CD8-positive, alpha-beta memory T cell (primary cell): ENCODE results near the gene NOL4L. TPM values are rescaled to one million over a fixed set of nuclear protein-coding genes. Genes with fewer than 3 reads are reported as not detected.

Source experiments
- CTCF ChIA-PET: fragments of 350-600 bp; sonication (Branson Sonifier 250); formaldehyde crosslinking; loops from one replicate; lab custom pipeline; 2021; ENCODE audit warnings: antibody characterized with exemption; lab: Charles Lee
- POLR2A ChIA-PET: fragments of 350-600 bp; sonication (Branson Sonifier 250); formaldehyde crosslinking; loops from one replicate; lab custom pipeline; 2021; ENCODE audit warnings: antibody characterized with exemption; lab: Charles Lee
- DNase-seq, 5 donors: peaks; one replicate each; pipeline versions ENCODE4 v3.0.0 to v3.0.0-alpha.2; 2020 to 2022; ENCODE audit warnings: mixed read lengths in 1 of 5
- H3K27ac ChIP-seq: one replicate; pipeline ENCODE4 v1.7.0; 2013; ENCODE audit warnings: low read depth, mild to moderate bottlenecking, low read length, moderate library complexity
- H3K27me3 ChIP-seq: 2 replicates; pipeline ENCODE4 v1.7.0; 2013; ENCODE audit warnings: low read length, mild to moderate bottlenecking; ENCODE audit not compliant: insufficient read depth, poor library complexity, severe bottlenecking
- H3K36me3 ChIP-seq: 2 replicates; pipeline ENCODE4 v1.7.0; 2013; ENCODE audit warnings: mild to moderate bottlenecking, low read length, moderate library complexity; ENCODE audit not compliant: insufficient read depth
- H3K4me1 ChIP-seq: 2 replicates; pipeline ENCODE4 v1.7.0; 2013; ENCODE audit warnings: mild to moderate bottlenecking, low read length, moderate library complexity; ENCODE audit not compliant: insufficient read depth
- H3K4me3 ChIP-seq: 2 replicates; pipeline ENCODE4 v1.7.0; 2013; ENCODE audit warnings: mild to moderate bottlenecking, low read length
- H3K9me3 ChIP-seq: 2 replicates; pipeline ENCODE4 v1.7.0; 2013; ENCODE audit warnings: mild to moderate bottlenecking, low read length
- H3K27ac Mint-ChIP-seq, 8 donors: one replicate each; pipeline ENCODE4 v1.8.0; 2020 to 2021; ENCODE audit warnings: mixed read lengths in 8 of 8, mild to moderate bottlenecking in 6 of 8, inconsistent platforms in 3 of 8, moderate library complexity in 3 of 8
- H3K27me3 Mint-ChIP-seq, 2 donors: one replicate each; pipeline ENCODE4 v1.8.0; 2020 to 2021; ENCODE audit warnings: mixed read lengths in 2 of 2, mild to moderate bottlenecking in 1 of 2, moderate library complexity in 1 of 2
- H3K36me3 Mint-ChIP-seq, 3 donors: one replicate each; pipeline ENCODE4 v1.8.0; 2020 to 2021; ENCODE audit warnings: mixed read lengths in 3 of 3, inconsistent platforms in 1 of 3, mild to moderate bottlenecking in 1 of 3
- H3K4me1 Mint-ChIP-seq, 3 donors: one replicate each; pipeline ENCODE4 v1.8.0; 2020 to 2021; ENCODE audit warnings: mixed read lengths in 3 of 3, inconsistent platforms in 1 of 3, mild to moderate bottlenecking in 1 of 3
- H3K4me3 Mint-ChIP-seq, 7 donors: one replicate each; pipeline ENCODE4 v1.8.0; 2020 to 2021; ENCODE audit warnings: mixed read lengths in 7 of 7, mild to moderate bottlenecking in 6 of 7, moderate library complexity in 4 of 7, inconsistent platforms in 2 of 7
- H3K9me3 Mint-ChIP-seq, 5 donors: one replicate each; pipeline ENCODE4 v1.8.0; 2020 to 2022; ENCODE audit warnings: mixed read lengths in 5 of 5, mild to moderate bottlenecking in 3 of 5, moderate library complexity in 2 of 5, inconsistent platforms in 1 of 5
- polyA plus RNA-seq: library from polyadenylated mRNA; unstranded; fragments of 300-500 nt; fragmentation: Illumina TruSeq; gene quantifications from one replicate; pipeline ENCODE4 v1.2.3, GENCODE V29; 2021
- total RNA-seq, 2 experiments: library from RNA; stranded (reverse); gene quantifications; one replicate each; pipeline ENCODE4 v1.2.3, GENCODE V29; 2021

Gene NOL4L
- total and polyA plus RNA-seq, 3 experiments from 2014 or later, result 15.4 to 19.8 (median 15.8) TPM

DNA sequence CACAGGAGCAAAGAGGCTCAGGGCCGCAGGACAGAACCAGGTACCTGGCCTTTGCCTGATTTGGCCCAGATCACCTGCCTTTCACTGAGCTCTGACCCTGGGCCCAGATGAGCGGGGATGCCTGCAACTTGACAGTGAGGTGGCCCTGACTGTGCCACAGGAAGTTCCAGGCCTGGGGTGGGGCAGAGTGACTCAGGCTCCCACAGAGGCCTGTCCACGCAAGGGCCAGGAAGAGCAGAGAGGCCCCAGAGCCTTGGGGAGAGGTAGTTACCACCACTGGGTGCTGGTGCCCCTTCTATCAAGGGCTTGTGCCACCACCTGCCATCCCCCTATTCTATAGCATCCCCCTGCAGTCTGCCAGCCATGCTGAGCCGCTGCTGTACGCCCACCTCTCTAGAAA, 4.1 kb upstream of the NOL4L start:
- Mint-ChIP-seq H3K27ac (peak overlapping the region in 2 of 8 donors; percentile 42 to 43), H3K4me1 (peaks cover 19 to 24% (median 22%) of the 10 kb centered on the region in 3 donors), H3K36me3 (peaks cover 0 to 2% (median 0%) of the 10 kb centered on the region in 3 donors), H3K27me3 (peaks cover 0 to 6% of the 10 kb centered on the region in 2 donors), H3K4me3 (peak overlapping the region in 1 of 7 donors; percentile 26), H3K9me3 (no peaks in the 10 kb centered on the region)
- Histone ChIP-seq H3K4me3 (no peak overlapping the region), H3K36me3 (no peaks in the 10 kb centered on the region), H3K4me1 (peaks cover 14% of the 10 kb centered on the region), H3K9me3 (no peaks in the 10 kb centered on the region), H3K27me3 (no peaks in the 10 kb centered on the region), H3K27ac (no peak overlapping the region)
- ChIA-PET POLR2A (no interaction called here), CTCF (interaction anchor here (1.9 kb wide), 1 partner anchor 66 kb away, joined by 7 read pairs; no protein-coding TSS in a partner anchor)
- DNase-seq, result no peak

DNA sequence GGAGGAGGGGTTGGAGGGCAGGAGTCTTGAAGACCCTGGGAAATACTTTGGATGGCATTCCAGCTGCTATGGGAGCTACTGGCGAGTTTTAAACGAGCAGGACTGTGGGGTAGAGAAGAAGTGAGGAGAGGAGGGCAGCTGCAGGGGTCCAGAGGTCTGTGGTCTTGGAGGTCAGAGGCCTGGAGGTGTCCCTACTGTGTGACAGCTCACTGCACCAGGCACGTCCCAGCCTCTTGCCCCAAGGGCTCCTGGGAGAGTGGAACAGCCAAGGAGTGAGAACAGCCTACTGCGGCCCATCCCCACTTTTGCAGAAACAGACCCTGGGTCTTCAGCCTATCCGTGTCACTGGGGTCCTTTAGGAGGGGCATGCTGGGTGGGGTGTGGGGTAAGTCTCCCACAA, 2.9 kb upstream of the NOL4L start:
- peaks cover 19 to 22% (median 22%) of the 10 kb centered on the region in 3 donors for H3K4me1 Mint-ChIP-seq
- no peak overlapping the region for H3K27ac Mint-ChIP-seq
- Histone ChIP-seq H3K4me3 (no peak overlapping the region), H3K9me3 (no peaks in the 10 kb centered on the region), H3K36me3 (no peaks in the 10 kb centered on the region), H3K27me3 (no peaks in the 10 kb centered on the region), H3K27ac (no peak overlapping the region), H3K4me1 (peaks cover 14% of the 10 kb centered on the region)
- no peak overlapping the region for H3K4me3 Mint-ChIP-seq
- ChIA-PET CTCF (no interaction called here), POLR2A (no interaction called here)
- DNase-seq, result no peak
- peaks cover 0 to 6% of the 10 kb centered on the region in 2 donors for H3K27me3 Mint-ChIP-seq
- H3K36me3 Mint-ChIP-seq, result peaks cover 0 to 2% (median 0%) of the 10 kb centered on the region in 3 donors
- H3K9me3 Mint-ChIP-seq, result no peaks in the 10 kb centered on the region

DNA sequence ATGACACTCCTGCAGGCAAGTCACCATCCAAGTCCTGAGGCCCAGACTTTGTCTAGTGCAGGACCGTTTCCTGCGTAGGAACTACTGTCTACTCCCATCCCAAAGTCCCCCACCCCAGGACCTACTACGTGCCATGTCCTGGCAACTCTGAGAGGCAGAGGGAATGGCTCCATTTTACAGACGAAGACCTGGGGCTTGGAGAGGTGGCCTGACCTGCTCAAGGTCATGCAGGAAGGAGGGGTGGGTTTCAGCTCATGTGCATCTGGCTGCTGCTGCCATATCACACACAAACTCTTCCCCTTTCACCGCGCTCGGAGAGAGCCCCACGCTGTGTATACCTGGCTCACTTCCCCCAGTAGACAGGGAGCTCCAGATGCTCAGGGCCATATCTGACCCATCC, 1.2 kb upstream of the NOL4L start:
- Histone ChIP-seq H3K36me3 (no peaks in the 10 kb centered on the region), H3K27me3 (no peaks in the 10 kb centered on the region), H3K4me3 (no peak overlapping the region), H3K9me3 (no peaks in the 10 kb centered on the region), H3K27ac (no peak overlapping the region), H3K4me1 (peaks cover 30% of the 10 kb centered on the region)
- DNase-seq, result no peak
- CTCF ChIA-PET, result interaction anchor here (0.9 kb wide), 2 partner anchors 52 to 64 kb away, joined by 3 to 5 read pairs; no protein-coding TSS in a partner anchor
- Mint-ChIP-seq H3K36me3 (peaks cover 0 to 2% (median 0%) of the 10 kb centered on the region in 3 donors), H3K9me3 (no peaks in the 10 kb centered on the region), H3K27me3 (peaks cover 0 to 6% of the 10 kb centered on the region in 2 donors), H3K4me1 (peaks cover 22 to 32% (median 29%) of the 10 kb centered on the region in 3 donors), H3K4me3 (peak overlapping the region; percentile 83 to 98 (median 91)), H3K27ac (peak overlapping the region in 6 of 8 donors; percentile 75 to 93 (median 88))
- POLR2A ChIA-PET, result interaction anchor here (1.7 kb wide), 1 partner anchor 64 kb away, joined by 4 read pairs; no protein-coding TSS in a partner anchor

DNA sequence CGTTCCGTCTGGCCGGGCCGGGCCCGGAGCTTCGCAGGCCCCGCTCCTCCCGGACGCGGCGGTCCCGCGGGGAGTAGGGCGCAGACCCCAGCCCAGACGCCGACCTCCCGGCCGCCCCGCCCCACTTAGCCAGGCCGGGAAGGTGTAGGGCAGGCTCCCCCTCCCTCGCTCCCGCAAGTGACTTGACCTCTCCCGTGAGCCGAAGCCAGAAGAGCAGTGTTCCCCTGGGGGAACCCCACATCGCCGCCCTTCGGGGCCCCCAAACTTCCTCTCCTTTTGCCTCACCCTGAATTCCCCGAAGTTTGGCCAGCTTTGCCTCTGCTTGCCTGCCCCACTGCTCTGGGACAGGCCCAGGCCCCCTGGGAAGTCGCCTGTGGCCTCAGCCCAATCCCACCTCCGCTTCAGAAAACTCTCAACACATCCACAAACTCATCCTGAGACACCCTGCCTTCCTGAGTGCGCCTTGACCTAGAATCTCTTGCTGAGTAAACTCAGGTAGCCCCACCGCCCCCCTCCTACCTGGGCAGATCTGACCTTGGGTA, 524 bp upstream of the NOL4L start:
- Mint-ChIP-seq H3K9me3 (no peaks in the 10 kb centered on the region), H3K4me1 (peaks cover 22 to 37% (median 36%) of the 10 kb centered on the region in 3 donors), H3K4me3 (peak overlapping the region; percentile 83 to 98 (median 91)), H3K27ac (peak overlapping the region; percentile 75 to 95 (median 88)), H3K27me3 (peaks cover 0 to 6% of the 10 kb centered on the region in 2 donors), H3K36me3 (peaks cover 0 to 2% (median 0%) of the 10 kb centered on the region in 3 donors)
- peaks cover 36% of the 10 kb centered on the region for H3K4me1 ChIP-seq
- H3K9me3 ChIP-seq, result no peaks in the 10 kb centered on the region
- H3K36me3 ChIP-seq, result no peaks in the 10 kb centered on the region
- no peak overlapping the region for H3K4me3 ChIP-seq
- no peaks in the 10 kb centered on the region for H3K27me3 ChIP-seq
- ChIA-PET POLR2A (interaction anchor here (0.7 kb wide), 2 partner anchors 46 to 53 kb away, joined by 3 read pairs; no protein-coding TSS in a partner anchor), CTCF (interaction anchor here (0.9 to 1.8 kb wide), 3 partner anchors 49 to 51 kb away, joined by 3 to 7 read pairs (median 3); no protein-coding TSS in a partner anchor)
- no peak overlapping the region for H3K27ac ChIP-seq
- peak in 2 of 5 donors; percentile 15 for DNase-seq

DNA sequence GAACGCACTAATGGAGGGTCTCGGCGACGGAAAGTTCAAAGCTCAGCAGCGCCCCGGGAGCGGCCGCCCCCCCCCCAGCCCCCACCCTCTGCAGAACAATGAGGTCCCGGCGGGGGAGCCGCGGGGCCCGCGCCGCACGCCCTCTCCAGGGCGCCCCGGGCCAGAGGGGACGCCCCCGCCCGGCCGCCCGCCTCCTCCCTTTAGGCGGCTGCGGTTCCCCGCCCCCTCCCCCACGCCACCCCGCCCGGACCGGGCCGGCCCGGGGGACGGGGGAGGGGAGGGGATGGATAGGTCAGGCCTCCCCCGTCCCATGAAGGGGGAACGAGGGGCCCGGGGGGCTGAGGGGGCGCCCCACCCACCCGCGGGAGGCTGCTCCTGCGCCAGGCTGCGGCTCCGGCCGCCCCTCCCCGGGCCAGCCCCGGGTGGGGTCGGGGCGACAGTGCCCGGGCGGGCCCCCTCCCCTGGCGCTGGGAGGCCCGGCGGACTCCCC, 1.5 kb downstream of the NOL4L start:
- ChIA-PET POLR2A (no interaction called here), CTCF (no interaction called here)
- no peak overlapping the region for H3K4me3 ChIP-seq
- peak overlapping the region in 1 of 7 donors; percentile 51 for H3K4me3 Mint-ChIP-seq
- no peak overlapping the region for H3K27ac Mint-ChIP-seq
- H3K9me3 Mint-ChIP-seq, result no peaks in the 10 kb centered on the region
- H3K27me3 Mint-ChIP-seq, result peaks cover 0 to 4% of the 10 kb centered on the region in 2 donors
- H3K36me3 Mint-ChIP-seq, result peaks cover 0 to 2% (median 0%) of the 10 kb centered on the region in 3 donors
- peaks cover 22 to 56% (median 54%) of the 10 kb centered on the region in 3 donors for H3K4me1 Mint-ChIP-seq
- H3K9me3 ChIP-seq, result no peaks in the 10 kb centered on the region
- peaks cover 56% of the 10 kb centered on the region for H3K4me1 ChIP-seq
- no peaks in the 10 kb centered on the region for H3K36me3 ChIP-seq
- H3K27ac ChIP-seq, result no peak overlapping the region
- H3K27me3 ChIP-seq, result no peaks in the 10 kb centered on the region
- DNase-seq, result peak in 3 of 5 donors; percentile 12 to 51 (median 16)

DNA sequence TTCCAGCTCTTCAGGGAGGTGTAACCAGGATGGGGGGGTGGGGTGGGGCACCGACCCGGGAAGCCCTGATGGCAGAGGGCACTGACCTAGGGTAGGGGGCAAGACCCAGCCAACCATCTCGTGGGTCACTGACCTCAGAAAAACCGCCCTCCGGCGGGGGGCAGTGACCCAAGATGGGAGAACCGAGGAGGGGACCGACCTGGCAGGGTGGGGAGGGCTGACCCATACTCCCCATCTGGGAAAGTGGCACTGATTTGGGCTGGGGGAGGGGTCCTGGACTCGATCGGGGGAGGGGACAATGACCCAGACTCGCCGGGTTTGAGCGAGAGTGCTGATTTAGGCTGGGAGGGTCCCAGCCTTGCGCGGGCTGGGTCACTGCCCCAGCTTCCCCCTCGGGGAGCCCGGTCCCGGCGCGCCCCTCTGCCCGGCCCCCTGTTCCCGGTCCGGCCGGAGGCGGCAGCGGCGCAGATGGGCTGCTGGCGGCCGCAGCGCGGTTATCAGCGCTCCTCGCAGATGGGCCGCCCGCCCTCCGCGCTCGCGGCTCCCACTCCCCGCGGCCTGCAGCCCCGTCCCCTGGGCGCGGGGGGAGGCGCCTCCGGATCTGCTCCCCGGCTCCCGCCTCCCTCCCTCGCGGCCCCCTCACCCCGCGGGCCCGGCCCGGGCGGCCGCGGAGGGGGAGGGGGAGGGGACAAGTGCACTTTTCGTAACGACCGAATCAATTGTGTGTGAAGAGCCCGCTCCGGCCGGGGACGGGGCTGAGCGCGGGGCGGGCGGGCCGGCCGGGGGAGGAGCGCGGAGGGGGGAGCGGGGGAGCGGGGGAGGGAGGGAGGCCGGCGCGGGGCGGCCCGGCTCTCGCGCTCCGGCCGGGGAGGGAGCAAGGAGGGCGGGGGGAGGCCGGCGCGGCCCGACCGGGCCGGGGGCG, 2.2 kb downstream of the NOL4L start:
- Histone ChIP-seq H3K27ac (peak overlapping the region; percentile 43), H3K9me3 (no peaks in the 10 kb centered on the region), H3K27me3 (no peaks in the 10 kb centered on the region), H3K36me3 (no peaks in the 10 kb centered on the region), H3K4me3 (peak overlapping the region; percentile 34), H3K4me1 (peaks cover 62% of the 10 kb centered on the region)
- POLR2A ChIA-PET, result no interaction called here
- peaks cover 0 to 2% (median 0%) of the 10 kb centered on the region in 3 donors for H3K36me3 Mint-ChIP-seq
- H3K27me3 Mint-ChIP-seq, result peaks cover 0 to 4% of the 10 kb centered on the region in 2 donors
- peak overlapping the region in 2 of 8 donors; percentile 71 to 76 for H3K27ac Mint-ChIP-seq
- CTCF ChIA-PET, result no interaction called here
- no peaks in the 10 kb centered on the region for H3K9me3 Mint-ChIP-seq
- peak overlapping the region; percentile 43 to 90 (median 82) for H3K4me3 Mint-ChIP-seq
- peaks cover 22 to 62% (median 58%) of the 10 kb centered on the region in 3 donors for H3K4me1 Mint-ChIP-seq
- DNase-seq, result peak in 2 of 5 donors; percentile 22 to 27

DNA sequence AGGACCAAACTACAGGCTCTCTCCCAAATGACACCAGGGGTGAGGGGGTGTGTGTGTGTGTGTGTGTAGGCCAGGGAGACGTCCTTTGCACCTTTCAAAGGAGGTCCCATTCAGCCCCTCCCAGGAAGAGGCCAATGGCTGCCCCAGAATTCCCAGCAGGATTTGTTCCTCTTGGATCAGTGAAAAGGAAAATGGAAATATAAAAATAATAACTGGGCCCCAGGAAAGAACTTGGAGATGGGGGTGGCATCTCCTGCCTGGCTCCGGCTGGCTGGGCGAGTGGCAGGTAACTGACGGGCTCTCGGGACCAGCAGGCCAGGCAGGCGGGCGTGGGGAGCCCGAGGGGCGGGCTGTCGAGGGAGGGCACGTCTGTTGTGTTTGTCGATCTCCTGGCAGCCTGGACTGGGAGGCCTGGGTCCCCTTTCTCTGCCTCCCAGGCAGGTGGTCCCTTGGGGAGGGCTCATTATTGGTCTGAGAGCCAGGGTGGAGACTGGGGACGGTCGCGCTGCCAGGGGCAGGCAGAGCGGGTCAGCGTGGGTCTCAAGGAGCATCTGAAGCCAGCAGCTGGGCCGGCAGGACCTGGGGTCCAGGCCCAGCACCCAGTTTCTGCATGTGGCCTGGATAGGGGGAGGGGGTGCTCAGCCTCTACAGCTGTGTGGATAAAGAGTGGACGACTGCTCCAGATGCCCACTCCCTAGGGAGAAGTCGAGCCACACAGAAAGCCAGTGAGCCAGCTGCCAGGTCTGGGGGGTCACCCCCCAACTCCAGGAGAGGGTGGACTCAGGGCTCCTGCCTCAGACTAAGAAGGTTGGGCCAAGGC, 3.1 kb downstream of the NOL4L start:
- Mint-ChIP-seq H3K36me3 (peaks cover 0 to 2% (median 0%) of the 10 kb centered on the region in 3 donors), H3K27ac (peak overlapping the region in 7 of 8 donors; percentile 76 to 93 (median 82)), H3K4me1 (peaks cover 16 to 63% (median 58%) of the 10 kb centered on the region in 3 donors), H3K9me3 (no peaks in the 10 kb centered on the region), H3K4me3 (peak overlapping the region; percentile 67 to 90 (median 84)), H3K27me3 (peaks cover 0 to 4% of the 10 kb centered on the region in 2 donors)
- Histone ChIP-seq H3K36me3 (no peaks in the 10 kb centered on the region), H3K4me3 (peak overlapping the region; percentile 19), H3K9me3 (no peaks in the 10 kb centered on the region), H3K27ac (peak overlapping the region; percentile 70), H3K4me1 (peaks cover 68% of the 10 kb centered on the region), H3K27me3 (no peaks in the 10 kb centered on the region)
- DNase-seq, result peak in 2 of 5 donors; percentile 37 to 51
- CTCF ChIA-PET, result no interaction called here
- POLR2A ChIA-PET, result no interaction called here
